ENCODE results near the gene UBE2L5. TPM values are rescaled to one million over a fixed set of nuclear protein-coding genes. Genes with fewer than 3 reads are reported as not detected.

UBE2L5 gene
- total and polyA plus RNA-seq, 2 experiments from 2014 or later: 0.06 TPM; not detected in 1

GRCh38 chr13:30423891-30424290, 1.6 kb downstream of the UBE2L5 start:
- TF ChIP-seq CTCF (IDR thresholded peaks at IDR 0.05; ENCODE audit: low read depth, low read length): no peak
- Histone ChIP-seq H3K36me3 (no peaks in the 10 kb centered on the region), H3K27me3 (no peaks in the 10 kb centered on the region), H3K27ac (no peak overlapping the region), H3K4me1 (ENCODE audit: low read depth) (no peaks in the 10 kb centered on the region), H3K9me3 (ENCODE audit: low read depth) (no peaks in the 10 kb centered on the region), H3K4me3 (no peak overlapping the region)
- no peak for DNase-seq (ENCODE audit: low read depth in 1 of 2, low spot score in 1 of 2)

- Histone ChIP-seq H3K4me1 (ENCODE audit: low read depth) (peaks cover 5% of the 10 kb centered on the region), H3K36me3 (no peaks in the 10 kb centered on the region), H3K4me3 (no peak overlapping the region), H3K9me3 (ENCODE audit: low read depth) (no peaks in the 10 kb centered on the region), H3K27ac (no peak overlapping the region), H3K27me3 (no peaks in the 10 kb centered on the region)
- no peak for DNase-seq (ENCODE audit: low read depth in 1 of 2, low spot score in 1 of 2)
- no peak for TF ChIP-seq CTCF (IDR thresholded peaks at IDR 0.05; ENCODE audit: low read depth, low read length)
Measured at GRCh38 chr13:30429235-30429634, 6.9 kb downstream of the UBE2L5 start.

- H3K27ac ChIP-seq: no peak overlapping the region
- no peak overlapping the region for H3K4me3 ChIP-seq
- no peak for TF ChIP-seq CTCF (IDR thresholded peaks at IDR 0.05; ENCODE audit: low read depth, low read length)
- no peaks in the 10 kb centered on the region for H3K27me3 ChIP-seq
- no peaks in the 10 kb centered on the region for H3K36me3 ChIP-seq
- H3K9me3 ChIP-seq (ENCODE audit: low read depth): no peaks in the 10 kb centered on the region
- peaks cover 5% of the 10 kb centered on the region for H3K4me1 ChIP-seq (ENCODE audit: low read depth)
- DNase-seq (ENCODE audit: low read depth in 1 of 2, low spot score in 1 of 2): peak in 1 of 2 donors; percentile 81
Measured at GRCh38 chr13:30429721-30430694, 7.7 kb downstream of the UBE2L5 start.

GRCh38 chr13:30431269-30431940, 9.1 kb downstream of the UBE2L5 start:
- DNase-seq (ENCODE audit: low read depth in 1 of 2, low spot score in 1 of 2): no peak

More at GRCh38 chr13:30431269-30431940, 9.1 kb downstream of the UBE2L5 start:
- no peak overlapping the region for H3K4me3 ChIP-seq
- no peak overlapping the region for H3K27ac ChIP-seq
- peaks cover 5% of the 10 kb centered on the region for H3K4me1 ChIP-seq (ENCODE audit: low read depth)
- no peaks in the 10 kb centered on the region for H3K36me3 ChIP-seq
- TF ChIP-seq CTCF (IDR thresholded peaks at IDR 0.05; ENCODE audit: low read depth, low read length): no peak
- no peaks in the 10 kb centered on the region for H3K27me3 ChIP-seq
- no peaks in the 10 kb centered on the region for H3K9me3 ChIP-seq (ENCODE audit: low read depth)
